Hematopoietic multipotent progenitor cell treated with erythropoietin and hydrocortisone succinate and interleukin-3 and kit ligand, for 8 days (in vitro differentiated cells): Measurements from ENCODE around the gene CD48.
"Not testable (repeated sequence)": the region's sequence is repeated elsewhere in the genome, so short reads cannot be mapped to it uniquely, and the experiment has no call there.

Experiments used
- DNase-seq: peaks from one replicate; pipeline ENCODE4 v3.0.0-alpha.2; 2015

Gene CD48

DNA sequence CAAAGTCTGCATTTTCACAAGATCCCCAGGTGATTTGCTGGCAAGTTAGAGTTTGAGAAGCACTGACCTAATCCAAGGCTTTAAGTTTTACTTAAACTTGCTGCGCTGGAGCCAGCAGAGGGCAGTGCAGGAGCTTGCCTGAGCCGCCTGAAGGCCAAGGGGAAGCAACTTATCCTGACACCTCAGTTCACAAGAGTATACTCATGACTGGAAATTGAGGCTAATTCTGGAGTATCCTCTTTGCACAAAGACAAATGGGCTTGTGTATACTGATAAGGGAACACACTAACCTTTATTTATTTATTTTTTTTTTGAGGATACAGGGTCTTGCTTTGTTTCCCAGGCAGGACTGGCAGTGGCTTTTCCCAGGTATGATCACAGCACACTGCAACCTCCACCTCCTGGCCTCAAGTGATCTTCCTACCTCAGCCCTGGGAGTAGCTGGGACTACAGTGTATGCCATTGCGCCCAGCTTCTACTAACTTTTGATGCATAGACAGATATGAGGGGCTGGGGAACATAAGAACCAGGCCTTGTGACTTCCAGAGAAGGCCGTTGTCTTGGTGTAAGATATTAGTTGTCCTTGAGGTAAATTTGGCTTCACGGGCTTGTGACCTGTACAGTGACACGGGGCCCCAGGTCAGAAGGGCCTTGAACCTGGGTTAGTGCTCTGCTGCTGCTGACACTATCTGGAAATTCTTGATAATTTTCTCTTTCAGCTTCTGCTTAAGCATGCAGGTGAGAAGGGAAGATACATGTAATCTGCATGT is 35.8 kb downstream of the CD48 start:
- DNase-seq = peak; percentile 76

GRCh38 chr1:160674415-160674814 is 37.2 kb downstream of the CD48 start:
- no peak for DNase-seq

DNA sequence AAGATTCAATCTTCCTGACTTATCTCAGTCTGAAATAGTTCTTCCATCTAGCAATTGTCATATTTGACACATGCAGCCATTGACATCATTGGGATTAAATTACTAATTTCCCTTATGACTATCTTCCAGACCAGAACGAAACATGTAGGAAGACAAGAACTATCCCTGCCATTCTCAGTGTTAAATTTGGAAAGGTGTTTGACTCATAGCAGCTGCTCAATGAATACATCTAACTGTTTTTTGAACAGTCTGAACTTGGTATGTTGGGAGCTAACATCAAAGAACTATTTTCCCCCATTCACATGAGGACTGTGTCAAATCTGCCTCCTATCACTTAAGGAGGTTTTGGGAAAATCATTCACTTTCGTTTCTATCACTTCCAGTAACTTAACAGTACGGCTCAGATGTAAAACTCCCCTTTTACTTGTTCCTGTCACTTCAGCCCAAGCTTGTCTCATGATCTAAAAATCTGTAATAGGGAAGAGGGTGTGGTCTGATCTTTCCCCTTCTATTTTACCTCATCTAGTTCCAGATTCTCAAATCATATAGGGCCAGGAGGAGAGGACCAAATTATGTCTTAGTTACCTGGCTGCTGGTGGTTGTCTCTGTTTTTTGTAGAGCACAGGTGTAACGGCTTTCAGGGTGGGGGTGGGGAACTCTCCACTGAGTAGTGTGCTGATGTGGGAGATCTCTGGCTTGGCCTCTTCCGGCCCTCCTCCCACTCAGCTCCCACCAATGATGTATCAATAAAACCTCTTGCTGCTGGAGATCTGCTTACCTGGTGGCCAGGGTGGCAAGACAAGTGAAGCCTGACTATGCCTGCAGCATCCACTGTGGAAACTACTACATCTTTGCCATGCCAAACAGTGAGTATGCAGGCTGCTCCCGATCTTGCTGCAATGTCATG is 38.6 kb downstream of the CD48 start:
- DNase-seq = no peak

GRCh38 chr1:160671603-160672517 is 39.8 kb downstream of the CD48 start:
- no peak for DNase-seq

DNA sequence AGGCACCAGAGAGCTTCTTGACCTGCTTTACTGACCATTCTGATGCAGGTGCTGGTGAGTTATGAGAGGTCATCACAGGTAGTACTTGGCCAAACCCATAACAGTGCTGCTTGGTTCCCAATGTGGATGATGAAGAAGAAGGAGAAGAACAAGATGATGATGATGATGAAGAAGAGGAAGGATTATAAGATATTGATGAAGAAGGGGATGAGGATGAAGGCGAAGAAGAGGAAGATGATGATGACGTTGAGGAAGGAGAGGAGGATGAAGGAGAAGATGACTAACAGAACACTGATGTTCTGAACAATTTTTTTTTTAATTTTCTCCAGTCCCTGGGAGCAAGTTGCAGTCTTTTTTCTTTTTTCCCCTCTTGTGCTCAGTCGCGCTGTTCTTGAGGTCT is 40.9 kb downstream of the CD48 start:
- no peak for DNase-seq

GRCh38 chr1:160669802-160670201 is 41.8 kb downstream of the CD48 start:
- DNase-seq = no peak

DNA sequence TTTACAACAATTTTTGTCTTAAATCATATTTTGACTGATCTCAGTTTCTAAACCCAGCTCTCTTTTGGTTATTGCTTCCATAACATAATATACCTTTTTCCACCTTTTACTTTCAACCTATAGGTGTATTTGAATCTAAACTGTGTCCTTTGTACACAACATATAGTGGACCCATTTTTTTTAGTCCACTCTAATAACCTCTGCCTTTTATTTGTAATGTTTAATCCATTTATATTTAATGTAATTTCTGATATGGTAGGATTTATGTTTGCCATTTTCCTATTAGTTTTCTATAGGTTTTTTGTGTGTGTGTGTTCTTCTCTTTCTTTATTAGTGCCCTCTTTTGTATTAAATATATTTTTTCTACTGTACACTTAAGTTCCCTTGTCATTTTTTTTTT is 42.3 kb downstream of the CD48 start:
- no peak for DNase-seq

DNA sequence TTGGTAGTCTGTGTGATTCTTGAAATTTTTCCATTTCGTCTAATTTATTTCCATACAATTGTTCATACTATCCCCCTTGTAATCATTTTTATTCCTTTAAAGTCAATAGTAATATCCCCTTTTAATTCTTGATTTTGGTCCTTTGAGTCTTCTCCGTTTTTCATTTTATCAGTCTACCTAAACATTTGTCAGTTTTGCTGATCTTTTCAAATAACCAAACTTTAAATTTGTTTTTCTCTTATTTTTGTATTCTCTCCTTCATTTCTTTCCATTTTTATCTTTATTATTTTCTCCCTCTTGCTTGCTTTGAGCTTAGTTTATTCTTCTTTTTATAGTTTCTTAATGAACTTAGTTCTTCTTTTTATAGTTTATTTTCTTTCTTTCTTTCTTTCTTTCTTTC is 43.7 kb downstream of the CD48 start:
- no peak for DNase-seq

DNA sequence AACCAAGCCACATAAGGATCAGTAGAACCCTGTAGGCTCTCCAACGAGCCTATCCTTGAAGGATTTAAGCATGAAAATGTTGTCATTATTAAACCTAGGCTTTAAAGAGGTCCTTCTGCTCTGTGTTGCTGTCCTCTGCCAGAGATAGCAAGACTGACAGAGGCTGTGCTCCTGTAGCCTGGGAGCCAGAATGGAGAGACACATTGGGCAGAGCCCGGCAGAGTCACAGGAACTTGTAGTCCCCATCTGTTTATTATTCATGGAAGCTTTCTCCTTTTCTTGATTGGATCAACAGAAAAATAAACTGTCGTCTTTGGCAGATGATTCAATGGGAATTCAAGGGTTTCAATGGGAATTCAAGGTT is 45.6 kb downstream of the CD48 start:
- DNase-seq = no peak

DNA sequence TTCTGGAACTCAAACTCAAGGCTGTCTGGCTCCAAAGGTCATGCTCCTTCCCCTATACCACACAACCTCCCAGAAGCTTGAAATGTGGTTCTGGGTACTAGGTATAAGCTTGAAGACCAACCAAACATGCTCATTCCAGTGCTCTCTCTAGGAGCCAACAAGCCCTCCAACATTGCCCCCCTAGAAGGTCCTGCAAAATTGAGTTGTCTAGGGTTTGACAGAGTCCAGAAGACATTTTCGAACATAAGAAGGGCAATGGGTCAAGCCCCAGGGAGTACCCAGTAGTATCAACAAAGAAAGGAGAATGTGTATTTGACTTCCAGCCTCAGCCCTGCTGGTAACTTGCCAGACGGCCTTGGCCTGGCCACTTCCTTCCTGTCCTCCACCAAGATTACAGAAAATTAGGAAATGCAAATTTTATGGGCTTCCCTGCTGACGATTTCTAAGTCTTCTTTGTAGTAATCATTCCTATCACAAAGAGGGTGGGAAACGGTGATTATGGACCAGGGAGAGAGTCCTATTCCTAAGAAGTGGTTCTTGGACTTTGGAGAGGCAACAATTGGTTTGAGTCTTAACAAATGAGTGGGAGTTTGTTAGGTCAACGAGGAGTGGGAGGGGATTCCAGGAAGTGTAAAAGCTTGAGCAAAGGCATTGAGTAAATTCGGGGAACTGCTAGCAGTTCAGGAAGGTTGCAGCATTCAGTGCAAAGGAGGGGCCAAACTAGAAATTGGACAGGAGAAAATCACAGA is 46.1 kb downstream of the CD48 start:
- DNase-seq = peak; percentile 35

- DNase-seq = no peak
These were observed 47.0 kb downstream of the CD48 start for GRCh38 chr1:160664573-160665051.

DNA sequence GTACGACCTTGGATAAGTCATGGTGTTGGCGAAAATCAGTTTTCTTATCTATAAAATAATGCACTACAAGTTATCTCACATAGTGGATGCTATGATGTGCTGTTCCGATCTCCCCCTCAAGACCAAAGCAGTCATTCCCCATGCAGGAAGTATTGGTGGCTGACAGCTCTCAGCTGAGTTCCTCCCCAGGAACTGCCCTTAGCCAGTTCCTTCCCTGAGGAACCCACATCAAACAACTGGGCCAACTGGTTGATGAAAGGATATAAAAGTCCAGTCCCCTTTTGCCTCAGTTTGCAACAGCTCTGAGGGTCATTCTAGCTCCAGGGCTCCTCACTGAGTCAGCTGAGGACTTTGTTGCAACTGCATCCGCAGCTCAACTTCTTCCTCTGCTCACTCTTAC is 48.7 kb downstream of the CD48 start:
- no peak for DNase-seq

- no peak for DNase-seq
These were observed 52.1 kb downstream of the CD48 start for GRCh38 chr1:160659566-160659965.

- no peak for DNase-seq
These were observed 52.8 kb downstream of the CD48 start for GRCh38 chr1:160658814-160659193.

DNA sequence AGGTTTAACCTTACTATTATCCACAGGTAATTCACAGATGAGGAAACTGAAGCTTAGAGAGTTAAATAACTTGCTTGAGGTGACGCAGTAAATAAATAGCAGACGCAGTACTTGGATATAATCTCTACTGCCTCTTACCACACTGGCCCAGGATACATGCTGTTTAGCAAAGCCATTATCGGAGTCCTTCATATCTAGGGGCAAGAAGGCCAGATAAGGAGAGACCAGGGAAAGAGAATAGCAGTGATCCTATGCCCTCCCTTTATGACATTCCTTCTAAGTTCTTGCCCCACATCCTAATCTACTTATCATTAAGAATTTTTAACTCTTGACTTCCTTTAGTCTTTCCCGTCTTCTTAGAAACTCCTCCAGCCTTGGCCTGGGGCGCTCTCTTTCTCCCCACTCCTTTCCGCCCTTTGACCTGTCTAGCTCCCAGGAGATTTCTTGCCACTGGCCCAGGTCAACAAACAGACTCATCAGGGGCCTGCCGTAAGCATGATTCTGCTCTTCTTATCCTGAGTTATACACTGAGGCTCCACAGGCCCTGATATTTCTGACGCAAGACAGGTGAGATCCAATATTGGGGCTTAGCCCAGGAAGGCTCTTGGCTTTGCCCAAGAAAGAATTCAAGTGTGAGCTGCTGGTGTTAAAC is 53.3 kb downstream of the CD48 start:
- DNase-seq = no peak

GRCh38 chr1:160657250-160657781 is 54.3 kb downstream of the CD48 start:
- DNase-seq = no peak

DNA sequence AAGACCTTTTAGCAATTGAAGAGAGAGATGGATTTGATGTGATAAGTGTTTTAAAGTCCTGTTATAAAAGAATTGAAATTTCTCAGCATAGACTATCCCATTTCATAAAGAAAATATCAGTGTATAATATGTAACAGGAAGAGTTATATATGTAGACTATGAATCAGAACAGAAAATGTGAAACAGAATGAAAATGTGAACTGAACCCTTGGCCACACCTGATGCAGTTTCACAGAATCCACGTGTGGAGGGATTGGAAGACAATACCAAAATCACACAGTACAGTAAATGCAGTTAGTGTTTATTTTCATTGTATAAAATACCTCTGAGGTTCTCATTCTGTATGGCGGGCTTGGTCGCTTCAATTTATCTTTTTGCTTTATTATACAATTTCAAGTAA is 54.9 kb downstream of the CD48 start:
- no peak for DNase-seq

- no peak for DNase-seq
These were observed 58.0 kb downstream of the CD48 start for GRCh38 chr1:160653620-160654016.

GRCh38 chr1:160652924-160653619 is 58.5 kb downstream of the CD48 start:
- DNase-seq = no peak

DNA sequence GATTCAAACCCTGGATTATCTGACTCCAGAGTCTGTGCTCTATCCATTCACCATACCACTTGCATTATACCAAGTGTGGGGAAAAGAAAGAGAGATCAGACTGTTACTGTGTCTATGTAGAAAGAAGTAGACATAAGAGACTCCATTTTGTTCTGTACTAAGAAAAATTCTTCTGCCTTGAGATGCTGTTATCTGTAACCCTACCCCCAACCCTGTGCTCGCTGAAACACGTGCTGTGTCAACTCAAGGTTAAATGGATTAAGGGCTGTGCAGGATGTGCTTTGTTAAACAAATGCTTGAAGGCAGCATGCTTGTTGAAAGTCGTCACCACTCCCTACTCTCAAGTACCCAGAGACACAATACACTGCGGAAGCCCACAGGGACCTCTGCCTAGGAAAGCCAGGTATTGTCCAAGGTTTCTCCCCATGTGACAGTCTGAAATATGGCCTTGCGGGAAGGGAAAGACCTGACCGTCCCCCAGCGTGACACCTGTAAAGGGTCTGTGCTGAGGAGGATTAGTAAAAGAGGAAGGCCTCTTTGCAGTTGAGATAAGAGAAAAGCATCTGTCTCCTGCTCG is 59.5 kb downstream of the CD48 start:
- DNase-seq = not testable (repeated sequence)
